Heart right ventricle (tissue), 16 donors: ENCODE data around the gene CPB2. TPM values are rescaled to one million over a fixed set of nuclear protein-coding genes. Genes with fewer than 3 reads are reported as not detected.

Experiments used
- ATAC-seq, 8 donors: fragments of 200-7000 bp; cut with Tn5 transposase; one replicate each; pipeline ENCODE4 v1.9.1; 2020; ENCODE audit warnings: mild to moderate bottlenecking in 8 of 8, moderate library complexity in 8 of 8, moderate number of reproducible peaks in 1 of 8
- DNase-seq, 2 donors: peaks; one replicate each; pipeline ENCODE4 v3.0.0-alpha.2; 2020
- H3K27ac ChIP-seq, 10 donors: fragments of 200-600 bp; sonication (generic) in 2 of 10; one replicate each; pipeline versions ENCODE4 v1.5.0 to v1.8.0; 2020 to 2022; ENCODE audit warnings: mild to moderate bottlenecking in 3 of 10
- H3K27me3 ChIP-seq, 7 donors: fragments of 200-600 bp; one replicate each; pipeline ENCODE4 v1.8.0; 2021 to 2022; ENCODE audit warnings: mild to moderate bottlenecking in 2 of 7
- H3K36me3 ChIP-seq, 9 donors: fragments of 200-600 bp; sonication (generic) in 1 of 9; one replicate each; pipeline versions ENCODE4 v1.5.0 to v1.8.0; 2020 to 2022; ENCODE audit warnings: mild to moderate bottlenecking in 2 of 9
- H3K4me1 ChIP-seq, 9 donors: fragments of 200-600 bp; sonication (generic) in 1 of 9; one replicate each; pipeline versions ENCODE4 v1.5.0 to v1.8.0; 2020 to 2022; ENCODE audit warnings: mild to moderate bottlenecking in 4 of 9
- H3K4me3 ChIP-seq, 10 donors: fragments of 200-600 bp; sonication (generic) in 2 of 10; one replicate each; pipeline versions ENCODE4 v1.5.0 to v1.8.0; 2020 to 2022; ENCODE audit warnings: mild to moderate bottlenecking in 7 of 10, moderate library complexity in 2 of 10
- H3K9me3 ChIP-seq, 11 donors: fragments of 200-600 bp in 10 of 11; sonication (generic) in 2 of 11; one replicate each; pipeline versions ENCODE4 v1.5.0 to v1.8.0; 2013 to 2022; ENCODE audit warnings: mild to moderate bottlenecking in 2 of 11, control low read depth in 1 of 11, moderate library complexity in 1 of 11
- CTCF ChIP-seq, 9 donors: fragments of 200-600 bp; sonication (generic) in 2 of 9; IDR thresholded peaks; one replicate each; pipeline versions ENCODE4 v1.5.0 to v1.8.0; 2021 to 2022; ENCODE audit warnings: antibody characterized with exemption in 9 of 9, mild to moderate bottlenecking in 5 of 9, moderate library complexity in 1 of 9
- WGBS, 2 donors: extraction: QIAGEN DNeasy Blood & Tissue Kit; methylation state at CpG; one replicate each; pipeline ENCODE4 v1.1.7; 2013; ENCODE audit warnings: inconsistent platforms in 1 of 2; 5-methylcytosine and 5-hydroxymethylcytosine counted together
- intact Hi-C, 10 donors: fragments of 100-400 bp; cut with DNase I; formaldehyde crosslinking; loops; one replicate each; pipeline versions ENCODE4 v1.11.1 to v1.14.2; 2022
- polyA plus RNA-seq, 2 donors: library from polyadenylated mRNA; stranded (reverse); fragments of 200-250 nt; gene quantifications; one replicate each; pipeline ENCODE4 v1.2.3, GENCODE V29; 2013
- total RNA-seq, 10 donors: library from RNA; stranded (reverse); fragmentation: NEBNext Ultra II Directional in 3 of 10; extraction: Animal tissue kit (Norgen Biotek cat#: 25700) in 3 of 10; gene quantifications; one replicate each; pipeline versions ENCODE4 v1.2.1 to v1.2.4, GENCODE V29; 2021 to 2023
- donor health status: Arrhythmogenic right ventricular cardiomyopathy.
- donor health status: ischemic (EF 13 %, LVEDD 7.1; RV severe dilation, severe dysfunction).
- donor health status: healthy with polysubstance abuse.
- donor health status: DM: no; HTN: yes; CAD: no.
- donor health status: DM: no; HTN: no; CAD: no.
- donor health status: ischemic (EF 25% LVEDD 6.9; RV normal size, moderate dysfunction).
- donor health status: ischemic (EF 25% LVEDD 5.7; RV mildly dilated, moderate dysfunction).
- donor health status: healthy.
- donor health status: DM: yes; HTN: yes; CAD: no.
- donor health status: Ischemic cardiomyopathy.
- donor health status: ischemic (EF 35%, LVEDD 5.7; RV mildly dilated, moderate dysfunction).
- donor health status: nonischemic (EF 11% LVEDD 7.7; RV severe dilation, severe dysfunction).
- donor health status: DM: yes; HTN: yes; CAD: no.
- donor health status: PGD.
- donor health status: ischemic (EF 29% LVEDD 5.4; RV normal size, mild dysfunction).
- donor health status: nonischemic (EF 23%, LVEDD 6.1; RV moderate dilation, normal function).

The CPB2 gene
- total and polyA plus RNA-seq, 12 donors: not detected

GRCh38 chr13:46097015-46097414 is 7.8 kb downstream of the CPB2 start:
- ATAC-seq: no peak
- Histone ChIP-seq H3K36me3 (no peaks in the 10 kb centered on the region), H3K27me3 (peaks cover 0 to 4% (median 0%) of the 10 kb centered on the region in 7 donors), H3K27ac (no peak overlapping the region), H3K4me3 (no peak overlapping the region), H3K4me1 (peaks cover 0 to 20% (median 0%) of the 10 kb centered on the region in 9 donors), H3K9me3 (no peaks in the 10 kb centered on the region)
- 81 to 86% methylated on average over 3 of the region's 3 CpGs for WGBS, 2 donors
- intact Hi-C loops: no loop called here
- no peak for TF ChIP-seq CTCF (IDR thresholded peaks at IDR 0.05)
- no peak for DNase-seq

- Histone ChIP-seq H3K4me3 (no peak overlapping the region), H3K27ac (no peak overlapping the region), H3K36me3 (no peaks in the 10 kb centered on the region), H3K9me3 (no peaks in the 10 kb centered on the region), H3K4me1 (no peaks in the 10 kb centered on the region), H3K27me3 (peaks cover 0 to 4% (median 0%) of the 10 kb centered on the region in 7 donors)
- no peak for TF ChIP-seq CTCF (IDR thresholded peaks at IDR 0.05)
- ATAC-seq (no peak), DNase-seq (no peak)
- 76 to 95% methylated on average over 3 of the region's 3 CpGs for WGBS, 2 donors
- intact Hi-C loops: no loop called here
Observed at GRCh38 chr13:46094478-46094877, 10.4 kb downstream of the CPB2 start.

GRCh38 chr13:46088821-46089562 is 15.8 kb downstream of the CPB2 start:
- no peak overlapping the region for H3K4me3 ChIP-seq
- peaks cover 0 to 4% (median 0%) of the 10 kb centered on the region in 7 donors for H3K27me3 ChIP-seq
- no peaks in the 10 kb centered on the region for H3K36me3 ChIP-seq
- no peaks in the 10 kb centered on the region for H3K9me3 ChIP-seq
- DNase-seq (no peak), ATAC-seq (no peak)
- no peak for TF ChIP-seq CTCF (IDR thresholded peaks at IDR 0.05)
- H3K27ac ChIP-seq: no peak overlapping the region
- WGBS, 2 donors: 77% methylated on average over 5 of the region's 5 CpGs
- H3K4me1 ChIP-seq: no peaks in the 10 kb centered on the region
- intact Hi-C loops: no loop called here

GRCh38 chr13:46087481-46087880 is 17.4 kb downstream of the CPB2 start:
- no peaks in the 10 kb centered on the region for H3K4me1 ChIP-seq
- intact Hi-C loops: no loop called here

More at GRCh38 chr13:46087481-46087880, 17.4 kb downstream of the CPB2 start:
- DNase-seq: no peak
- H3K4me3 ChIP-seq: no peak overlapping the region
- H3K27ac ChIP-seq: no peak overlapping the region
- no peaks in the 10 kb centered on the region for H3K36me3 ChIP-seq
- H3K27me3 ChIP-seq: peaks cover 0 to 3% (median 0%) of the 10 kb centered on the region in 7 donors
- TF ChIP-seq CTCF (IDR thresholded peaks at IDR 0.05): no peak
- ATAC-seq: no peak
- H3K9me3 ChIP-seq: no peaks in the 10 kb centered on the region
